ENCODE measurements around the gene PPM1E. TPM values are rescaled to one million over a fixed set of nuclear protein-coding genes. Genes with fewer than 3 reads are reported as not detected.

PPM1E gene
- total RNA-seq, 2 donors from 2014 or later, result 0.05 to 0.32 TPM

- no peak for DNase-seq
- no peaks in the 10 kb centered on the region for H3K9me3 ChIP-seq
- intact Hi-C loops (cut with DNase I), result no loop called here
- no peaks in the 10 kb centered on the region for H3K27me3 ChIP-seq
- no peak overlapping the region for H3K27ac ChIP-seq
- H3K4me3 ChIP-seq, result no peak overlapping the region
- TF ChIP-seq, protein P1, sequence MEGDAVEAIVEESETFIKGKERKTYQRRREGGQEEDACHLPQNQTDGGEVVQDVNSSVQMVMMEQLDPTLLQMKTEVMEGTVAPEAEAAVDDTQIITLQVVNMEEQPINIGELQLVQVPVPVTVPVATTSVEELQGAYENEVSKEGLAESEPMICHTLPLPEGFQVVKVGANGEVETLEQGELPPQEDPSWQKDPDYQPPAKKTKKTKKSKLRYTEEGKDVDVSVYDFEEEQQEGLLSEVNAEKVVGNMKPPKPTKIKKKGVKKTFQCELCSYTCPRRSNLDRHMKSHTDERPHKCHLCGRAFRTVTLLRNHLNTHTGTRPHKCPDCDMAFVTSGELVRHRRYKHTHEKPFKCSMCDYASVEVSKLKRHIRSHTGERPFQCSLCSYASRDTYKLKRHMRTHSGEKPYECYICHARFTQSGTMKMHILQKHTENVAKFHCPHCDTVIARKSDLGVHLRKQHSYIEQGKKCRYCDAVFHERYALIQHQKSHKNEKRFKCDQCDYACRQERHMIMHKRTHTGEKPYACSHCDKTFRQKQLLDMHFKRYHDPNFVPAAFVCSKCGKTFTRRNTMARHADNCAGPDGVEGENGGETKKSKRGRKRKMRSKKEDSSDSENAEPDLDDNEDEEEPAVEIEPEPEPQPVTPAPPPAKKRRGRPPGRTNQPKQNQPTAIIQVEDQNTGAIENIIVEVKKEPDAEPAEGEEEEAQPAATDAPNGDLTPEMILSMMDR (IDR thresholded peaks at IDR 0.05), result no peak
- no peak overlapping the region for H3K9ac ChIP-seq (ENCODE audit: low read depth in 2 of 2, low read length in 2 of 2)
- no peaks in the 10 kb centered on the region for H3K4me1 ChIP-seq
- no peaks in the 10 kb centered on the region for H3K36me3 ChIP-seq
Observed at GRCh38 chr17:58980706-58981481, 225.2 kb downstream of the PPM1E start.

GRCh38 chr17:58982626-58983025, 227.0 kb downstream of the PPM1E start:
- Histone ChIP-seq H3K36me3 (no peaks in the 10 kb centered on the region), H3K4me1 (no peaks in the 10 kb centered on the region), H3K9ac (ENCODE audit: low read depth in 2 of 2, low read length in 2 of 2) (no peak overlapping the region), H3K27me3 (no peaks in the 10 kb centered on the region), H3K27ac (no peak overlapping the region), H3K9me3 (no peaks in the 10 kb centered on the region), H3K4me3 (no peak overlapping the region)
- intact Hi-C loops (cut with DNase I), result no loop called here
- no peak for DNase-seq
- TF ChIP-seq, protein P1 (IDR thresholded peaks at IDR 0.05), result no peak

- no peak overlapping the region for H3K9ac ChIP-seq (ENCODE audit: low read depth in 2 of 2, low read length in 2 of 2)
- TF ChIP-seq, protein P1 (IDR thresholded peaks at IDR 0.05), result no peak
- no peaks in the 10 kb centered on the region for H3K4me1 ChIP-seq
- no peak overlapping the region for H3K27ac ChIP-seq
- DNase-seq, result no peak
- no peaks in the 10 kb centered on the region for H3K36me3 ChIP-seq
- no peaks in the 10 kb centered on the region for H3K9me3 ChIP-seq
- no peak overlapping the region for H3K4me3 ChIP-seq
- intact Hi-C loops (cut with DNase I), result no loop called here
- H3K27me3 ChIP-seq, result no peaks in the 10 kb centered on the region
Observed at GRCh38 chr17:58985367-58985766, 229.7 kb downstream of the PPM1E start.

DNA sequence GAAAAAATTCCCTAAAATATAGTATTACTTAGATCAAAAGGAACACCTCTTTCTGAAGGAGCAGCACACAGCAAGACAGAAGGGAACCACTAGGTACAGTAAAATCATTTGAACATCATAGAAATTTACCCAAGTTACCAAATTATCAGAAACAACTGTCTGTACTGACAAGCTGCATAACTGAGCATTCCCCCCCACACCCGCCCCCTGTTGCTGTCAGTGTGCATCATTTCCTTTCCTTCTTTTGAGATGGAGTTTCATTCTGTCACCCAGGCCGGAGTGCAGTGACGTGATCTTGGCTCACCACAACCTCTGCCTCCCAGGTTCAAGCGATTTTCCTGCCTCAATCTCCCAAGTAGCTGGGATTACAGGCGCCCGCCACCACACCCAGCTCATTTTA, 230.3 kb downstream of the PPM1E start:
- H3K9me3 ChIP-seq, result no peaks in the 10 kb centered on the region
- no peaks in the 10 kb centered on the region for H3K36me3 ChIP-seq
- intact Hi-C loops (cut with DNase I), result no loop called here
- H3K9ac ChIP-seq (ENCODE audit: low read depth in 2 of 2, low read length in 2 of 2), result no peak overlapping the region
- no peak overlapping the region for H3K27ac ChIP-seq
- no peak for DNase-seq
- no peak overlapping the region for H3K4me3 ChIP-seq
- H3K4me1 ChIP-seq, result no peaks in the 10 kb centered on the region
- H3K27me3 ChIP-seq, result no peaks in the 10 kb centered on the region
- TF ChIP-seq, protein P1 (IDR thresholded peaks at IDR 0.05), result no peak

- intact Hi-C loops (cut with DNase I), result no loop called here
- H3K27me3 ChIP-seq, result no peaks in the 10 kb centered on the region
- H3K27ac ChIP-seq, result no peak overlapping the region
- H3K9me3 ChIP-seq, result no peaks in the 10 kb centered on the region
- H3K36me3 ChIP-seq, result no peaks in the 10 kb centered on the region
- no peak overlapping the region for H3K4me3 ChIP-seq
- H3K4me1 ChIP-seq, result no peaks in the 10 kb centered on the region
- TF ChIP-seq, protein P1 (IDR thresholded peaks at IDR 0.05), result no peak
- no peak overlapping the region for H3K9ac ChIP-seq (ENCODE audit: low read depth in 2 of 2, low read length in 2 of 2)
- no peak for DNase-seq
Observed at GRCh38 chr17:58989629-58990028, 234.0 kb downstream of the PPM1E start.

Data from colonic mucosa (tissue), 4 donors.